ENCODE results near the gene SETMAR.

The SETMAR gene

GRCh38 chr3:4356546-4357410, 53.6 kb downstream of the SETMAR start:
- no peak for TF ChIP-seq CTCF (IDR thresholded peaks at IDR 0.05; ENCODE audit: control insufficient read depth, insufficient read depth, low read depth, low read length, missing control alignments)
- DNase-seq (ENCODE audit: low read depth) = no peak
- no peak overlapping the region for H3K4me3 ChIP-seq (ENCODE audit: control insufficient read depth, low read depth, low read length)

GRCh38 chr3:4358273-4358672, 55.1 kb downstream of the SETMAR start:
- DNase-seq (ENCODE audit: low read depth) = no peak
- TF ChIP-seq CTCF (IDR thresholded peaks at IDR 0.05; ENCODE audit: control insufficient read depth, insufficient read depth, low read depth, low read length, missing control alignments) = no peak

GRCh38 chr3:4359805-4360502, 56.8 kb downstream of the SETMAR start:
- DNase-seq (ENCODE audit: low read depth) = no peak
- H3K4me3 ChIP-seq (ENCODE audit: control insufficient read depth, low read depth, low read length) = no peak overlapping the region
- no peak for TF ChIP-seq CTCF (IDR thresholded peaks at IDR 0.05; ENCODE audit: control insufficient read depth, insufficient read depth, low read depth, low read length, missing control alignments)

More at GRCh38 chr3:4358273-4358672, 55.1 kb downstream of the SETMAR start:
- H3K4me3 ChIP-seq (ENCODE audit: control insufficient read depth, low read depth, low read length) = no peak overlapping the region

- TF ChIP-seq CTCF (IDR thresholded peaks at IDR 0.05; ENCODE audit: control insufficient read depth, insufficient read depth, low read depth, low read length, missing control alignments) = no peak
- no peak overlapping the region for H3K4me3 ChIP-seq (ENCODE audit: control insufficient read depth, low read depth, low read length)
Measured at GRCh38 chr3:4360817-4361216, 57.6 kb downstream of the SETMAR start.

GRCh38 chr3:4362523-4362922, 59.4 kb downstream of the SETMAR start:
- TF ChIP-seq CTCF (IDR thresholded peaks at IDR 0.05; ENCODE audit: control insufficient read depth, insufficient read depth, low read depth, low read length, missing control alignments) = no peak
- DNase-seq (ENCODE audit: low read depth) = no peak
- H3K4me3 ChIP-seq (ENCODE audit: control insufficient read depth, low read depth, low read length) = no peak overlapping the region

More at GRCh38 chr3:4360817-4361216, 57.6 kb downstream of the SETMAR start:
- no peak for DNase-seq (ENCODE audit: low read depth)
